Measurements from ENCODE around the gene SHB.
"Not testable (repeated sequence)": the region's sequence is repeated elsewhere in the genome, so short reads cannot be mapped to it uniquely, and the experiment has no call there.

The SHB gene

DNA sequence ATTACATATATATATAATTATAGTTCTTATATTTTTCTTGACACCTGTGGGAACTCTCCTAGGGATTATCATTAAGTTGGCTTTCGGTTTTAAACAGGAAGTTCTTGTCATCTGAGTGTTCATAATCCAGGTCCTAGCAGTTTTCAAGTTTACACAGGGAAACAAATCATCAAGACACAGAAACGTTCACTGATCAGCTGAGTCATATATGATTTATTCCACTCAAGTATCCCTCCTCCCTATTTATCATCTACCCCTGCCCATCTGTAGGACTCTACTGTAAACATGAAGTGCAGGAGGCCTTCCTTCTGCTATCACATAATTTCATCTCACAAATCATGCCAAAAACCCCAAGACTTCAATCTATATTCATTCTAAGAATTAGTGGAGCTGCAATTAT lies 171.4 kb downstream of the SHB start:
- Histone ChIP-seq H3K9me3 (ENCODE audit: low read length) (no peaks in the 10 kb centered on the region), H3K36me3 (ENCODE audit: insufficient read depth, low read length) (peaks cover 51% of the 10 kb centered on the region), H2AFZ (ENCODE audit: low read length) (no peak overlapping the region), H3K4me1 (ENCODE audit: insufficient read depth, low read length, severe bottlenecking) (peaks cover 14% of the 10 kb centered on the region), H4K20me1 (ENCODE audit: insufficient read depth, low read length) (no peaks in the 10 kb centered on the region), H3K27ac (ENCODE audit: low read depth, low read length, poor library complexity, severe bottlenecking) (no peak overlapping the region), H3K4me3 (ENCODE audit: low read depth, low read length, poor library complexity, severe bottlenecking) (no peak overlapping the region), H3K9me2 (ENCODE audit: low read depth, low read length) (no peaks in the 10 kb centered on the region), H3K27me3 (ENCODE audit: insufficient read depth, low read length) (no peaks in the 10 kb centered on the region), H3K79me2 (ENCODE audit: insufficient read depth, low read length) (peaks cover 13% of the 10 kb centered on the region; the same call in 1 of the 2 replicates), H3K9ac (ENCODE audit: low read length) (no peak overlapping the region), H3F3A (ENCODE audit: insufficient read depth, low read length) (no peaks in the 10 kb centered on the region), H3K4me2 (ENCODE audit: low read length) (no peak overlapping the region)
- no peak for TF ChIP-seq EZH2 (IDR thresholded peaks at IDR 0.05; ENCODE audit: borderline replicate concordance, low read length)
- TF ChIP-seq, protein P1, sequence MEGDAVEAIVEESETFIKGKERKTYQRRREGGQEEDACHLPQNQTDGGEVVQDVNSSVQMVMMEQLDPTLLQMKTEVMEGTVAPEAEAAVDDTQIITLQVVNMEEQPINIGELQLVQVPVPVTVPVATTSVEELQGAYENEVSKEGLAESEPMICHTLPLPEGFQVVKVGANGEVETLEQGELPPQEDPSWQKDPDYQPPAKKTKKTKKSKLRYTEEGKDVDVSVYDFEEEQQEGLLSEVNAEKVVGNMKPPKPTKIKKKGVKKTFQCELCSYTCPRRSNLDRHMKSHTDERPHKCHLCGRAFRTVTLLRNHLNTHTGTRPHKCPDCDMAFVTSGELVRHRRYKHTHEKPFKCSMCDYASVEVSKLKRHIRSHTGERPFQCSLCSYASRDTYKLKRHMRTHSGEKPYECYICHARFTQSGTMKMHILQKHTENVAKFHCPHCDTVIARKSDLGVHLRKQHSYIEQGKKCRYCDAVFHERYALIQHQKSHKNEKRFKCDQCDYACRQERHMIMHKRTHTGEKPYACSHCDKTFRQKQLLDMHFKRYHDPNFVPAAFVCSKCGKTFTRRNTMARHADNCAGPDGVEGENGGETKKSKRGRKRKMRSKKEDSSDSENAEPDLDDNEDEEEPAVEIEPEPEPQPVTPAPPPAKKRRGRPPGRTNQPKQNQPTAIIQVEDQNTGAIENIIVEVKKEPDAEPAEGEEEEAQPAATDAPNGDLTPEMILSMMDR (IDR thresholded peaks at IDR 0.05; ENCODE audit: low read length) = no peak

DNA sequence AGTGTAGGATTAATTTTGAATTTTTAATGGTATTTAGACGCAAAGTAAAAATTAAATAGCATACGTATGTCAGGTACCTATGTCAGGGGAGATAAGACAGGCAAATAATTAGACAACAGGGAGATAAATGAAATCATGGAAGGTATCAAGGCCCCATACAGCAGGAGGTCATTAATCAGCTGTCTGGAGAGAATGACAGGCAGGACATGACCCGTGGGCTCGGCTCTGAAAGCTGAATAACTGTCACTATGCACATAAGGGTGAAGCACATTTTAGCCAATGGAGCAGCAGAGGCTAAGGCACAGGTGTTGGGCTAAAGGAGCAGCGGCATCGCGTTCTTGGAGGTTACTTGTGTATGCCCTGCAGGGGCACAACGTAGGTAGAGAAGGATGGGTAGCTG lies 177.0 kb downstream of the SHB start:
- TF ChIP-seq EZH2 (IDR thresholded peaks at IDR 0.05; ENCODE audit: borderline replicate concordance, low read length) = no peak
- TF ChIP-seq, protein P1 (IDR thresholded peaks at IDR 0.05; ENCODE audit: low read length) = no peak
- Histone ChIP-seq H3K4me3 (ENCODE audit: low read depth, low read length, poor library complexity, severe bottlenecking) (no peak overlapping the region), H3K9ac (ENCODE audit: low read length) (no peak overlapping the region), H2AFZ (ENCODE audit: low read length) (no peak overlapping the region), H3K9me2 (ENCODE audit: low read depth, low read length) (no peaks in the 10 kb centered on the region), H3F3A (ENCODE audit: insufficient read depth, low read length) (no peaks in the 10 kb centered on the region), H3K4me1 (ENCODE audit: insufficient read depth, low read length, severe bottlenecking) (no peaks in the 10 kb centered on the region), H3K79me2 (ENCODE audit: insufficient read depth, low read length) (no peaks in the 10 kb centered on the region), H4K20me1 (ENCODE audit: insufficient read depth, low read length) (no peaks in the 10 kb centered on the region), H3K9me3 (ENCODE audit: low read length) (no peaks in the 10 kb centered on the region), H3K36me3 (ENCODE audit: insufficient read depth, low read length) (peaks cover 68% of the 10 kb centered on the region), H3K27ac (ENCODE audit: low read depth, low read length, poor library complexity, severe bottlenecking) (no peak overlapping the region), H3K4me2 (ENCODE audit: low read length) (no peak overlapping the region), H3K27me3 (ENCODE audit: insufficient read depth, low read length) (no peaks in the 10 kb centered on the region)

DNA sequence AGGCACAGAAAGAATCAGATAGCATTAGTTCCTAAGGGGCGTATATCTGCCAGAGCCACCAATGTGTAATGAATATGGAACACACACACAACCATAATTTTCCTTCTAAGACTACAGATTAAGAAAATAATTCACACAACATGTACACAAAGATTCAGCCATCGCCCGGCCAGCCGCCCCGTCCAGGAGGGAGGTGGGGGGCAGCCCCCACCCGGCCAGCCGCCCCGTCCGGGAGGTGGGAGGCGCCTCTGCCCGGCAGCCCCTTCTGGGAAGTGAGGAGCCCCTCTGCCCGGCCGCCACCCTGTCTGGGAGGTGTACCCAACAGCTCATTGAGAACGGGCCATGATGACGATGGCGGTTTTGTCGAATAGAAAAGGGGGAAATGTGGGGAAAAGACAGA lies 178.0 kb downstream of the SHB start:
- H3K9me2 ChIP-seq (ENCODE audit: low read depth, low read length) = not testable (repeated sequence)

GRCh38 chr9:37889536-37889935 lies 179.5 kb downstream of the SHB start:
- Histone ChIP-seq H3K9ac (ENCODE audit: low read length) (no peak overlapping the region), H3K27me3 (ENCODE audit: insufficient read depth, low read length) (no peaks in the 10 kb centered on the region), H3F3A (ENCODE audit: insufficient read depth, low read length) (no peaks in the 10 kb centered on the region), H3K4me3 (ENCODE audit: low read depth, low read length, poor library complexity, severe bottlenecking) (no peak overlapping the region), H3K9me3 (ENCODE audit: low read length) (no peaks in the 10 kb centered on the region), H3K4me1 (ENCODE audit: insufficient read depth, low read length, severe bottlenecking) (no peaks in the 10 kb centered on the region), H3K27ac (ENCODE audit: low read depth, low read length, poor library complexity, severe bottlenecking) (no peak overlapping the region), H3K79me2 (ENCODE audit: insufficient read depth, low read length) (no peaks in the 10 kb centered on the region), H3K36me3 (ENCODE audit: insufficient read depth, low read length) (peaks cover 46% of the 10 kb centered on the region), H4K20me1 (ENCODE audit: insufficient read depth, low read length) (no peaks in the 10 kb centered on the region), H2AFZ (ENCODE audit: low read length) (no peak overlapping the region), H3K9me2 (ENCODE audit: low read depth, low read length) (no peaks in the 10 kb centered on the region), H3K4me2 (ENCODE audit: low read length) (no peak overlapping the region)
- no peak for TF ChIP-seq EZH2 (IDR thresholded peaks at IDR 0.05; ENCODE audit: borderline replicate concordance, low read length)
- TF ChIP-seq, protein P1 (IDR thresholded peaks at IDR 0.05; ENCODE audit: low read length) = no peak

More for the DNA sequence above, 178.0 kb downstream of the SHB start:
- not testable (repeated sequence) for H3K4me2 ChIP-seq (ENCODE audit: low read length); H3K4me1 ChIP-seq (ENCODE audit: insufficient read depth, low read length, severe bottlenecking); H3K27ac ChIP-seq (ENCODE audit: low read depth, low read length, poor library complexity, severe bottlenecking); H3K79me2 ChIP-seq (ENCODE audit: insufficient read depth, low read length); H4K20me1 ChIP-seq (ENCODE audit: insufficient read depth, low read length); H3K9ac ChIP-seq (ENCODE audit: low read length); H3K4me3 ChIP-seq (ENCODE audit: low read depth, low read length, poor library complexity, severe bottlenecking); H3F3A ChIP-seq (ENCODE audit: insufficient read depth, low read length); H2AFZ ChIP-seq (ENCODE audit: low read length); H3K9me3 ChIP-seq (ENCODE audit: low read length); H3K27me3 ChIP-seq (ENCODE audit: insufficient read depth, low read length)
- H3K36me3 ChIP-seq (ENCODE audit: insufficient read depth, low read length) = peaks cover 60% of the 10 kb centered on the region

- not testable (repeated sequence) for H2AFZ ChIP-seq (ENCODE audit: low read length); H3K27me3 ChIP-seq (ENCODE audit: insufficient read depth, low read length); H4K20me1 ChIP-seq (ENCODE audit: insufficient read depth, low read length); H3K9me3 ChIP-seq (ENCODE audit: low read length); H3F3A ChIP-seq (ENCODE audit: insufficient read depth, low read length); H3K9me2 ChIP-seq (ENCODE audit: low read depth, low read length); H3K4me3 ChIP-seq (ENCODE audit: low read depth, low read length, poor library complexity, severe bottlenecking); H3K4me1 ChIP-seq (ENCODE audit: insufficient read depth, low read length, severe bottlenecking); H3K79me2 ChIP-seq (ENCODE audit: insufficient read depth, low read length); H3K9ac ChIP-seq (ENCODE audit: low read length); H3K4me2 ChIP-seq (ENCODE audit: low read length); H3K27ac ChIP-seq (ENCODE audit: low read depth, low read length, poor library complexity, severe bottlenecking)
- peaks cover 35% of the 10 kb centered on the region for H3K36me3 ChIP-seq (ENCODE audit: insufficient read depth, low read length)
Measured at GRCh38 chr9:37887977-37888583, 180.9 kb downstream of the SHB start.

All from OCI-LY1 (cell line).